SU-DHL-6 (cell line): Measurements from ENCODE around the gene BCAS1.

ENCODE experiments used
- CTCF ChIP-seq: fragments of 200-600 bp; sonication (generic); IDR thresholded peaks from one replicate; pipeline ENCODE4 v1.5.1; 2017; ENCODE audit warnings: antibody characterized with exemption, mild to moderate bottlenecking, low read length, moderate library complexity; ENCODE audit not compliant: insufficient read depth, poor library complexity, severe bottlenecking
- EZH2phosphoT487 ChIP-seq: fragments of 200-600 bp; sonication (generic), shearing (Covaris generic); conservative IDR thresholded peaks from 2 replicates; pipeline ENCODE4 v1.6.1; 2018; ENCODE audit warnings: mild to moderate bottlenecking, antibody characterized with exemption, low read length, moderate library complexity, mixed read lengths

DNA sequence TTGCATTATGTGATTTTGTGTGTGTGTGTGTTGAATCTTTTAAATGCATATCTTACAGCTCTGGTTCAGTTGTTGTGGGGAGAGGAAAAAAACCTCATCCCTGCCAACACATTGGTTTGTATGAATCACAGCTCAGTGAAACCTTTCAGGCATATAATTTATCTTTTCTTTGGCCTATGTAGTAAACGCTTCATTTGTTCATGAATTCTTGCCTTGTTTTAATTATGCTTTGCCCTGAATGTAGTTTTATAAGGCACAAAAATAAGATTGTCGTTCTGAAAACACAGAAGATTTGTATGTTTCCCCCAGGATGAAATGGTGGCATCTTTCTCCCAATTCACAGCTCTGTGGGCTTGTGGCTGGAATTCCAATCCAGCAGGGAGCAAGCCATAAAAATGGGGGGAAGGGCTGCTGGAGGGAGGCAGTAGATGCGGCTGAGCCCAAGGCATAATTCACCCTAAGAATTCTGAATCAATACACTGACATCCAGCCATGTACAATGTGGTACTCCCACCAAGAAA lies 45.1 kb downstream of the BCAS1 start:
- TF ChIP-seq CTCF (no peak), EZH2phosphoT487 (no peak)
